Urinary bladder (tissue), 4 donors: ENCODE measurements around the gene RTKN2. TPM values are rescaled to one million over a fixed set of nuclear protein-coding genes. Genes with fewer than 3 reads are reported as not detected.
A peak's percentile ranks its signal among the peaks of the same experiment; 100 is the strongest.

Experiments used
- DNase-seq: peaks from one replicate; pipeline ENCODE4 v3.0.0-alpha.2; 2015; ENCODE audit errors: extremely low spot score
- H3K27ac ChIP-seq: one replicate; pipeline ENCODE4 v1.5.1; 2013; ENCODE audit warnings: low read depth, mild to moderate bottlenecking, moderate library complexity
- H3K36me3 ChIP-seq: one replicate; pipeline ENCODE4 v1.6.1; 2013; ENCODE audit warnings: mild to moderate bottlenecking, moderate library complexity; ENCODE audit not compliant: insufficient read depth
- H3K4me1 ChIP-seq: one replicate; pipeline ENCODE4 v1.6.1; 2013; ENCODE audit warnings: mild to moderate bottlenecking, moderate library complexity; ENCODE audit not compliant: insufficient read depth
- H3K4me3 ChIP-seq: one replicate; pipeline ENCODE4 v1.5.1; 2013; ENCODE audit warnings: low read depth, low read length
- WGBS: extraction: QIAGEN DNeasy Blood & Tissue Kit; methylation state at CpG from one replicate; pipeline ENCODE4 v1.1.7; 2013; 5-methylcytosine and 5-hydroxymethylcytosine counted together
- polyA plus RNA-seq: library from polyadenylated mRNA; stranded (reverse); fragments of 200-250 nt; gene quantifications from one replicate; pipeline ENCODE4 v1.2.3, GENCODE V29; 2013
- total RNA-seq: library from RNA; depleted of rRNA; stranded (reverse); fragments of >200 nt; gene quantifications from one replicate; pipeline ENCODE4 v1.2.3, GENCODE V29; 2014
- donor health status: healthy with polysubstance abuse.
- donor health status: healthy.

RTKN2 gene
- total and polyA plus RNA-seq, 2 donors, result 0.06 to 12.2 TPM

GRCh38 chr10:62166331-62167131, 102.1 kb downstream of the RTKN2 start:
- Histone ChIP-seq H3K4me1 (no peaks in the 10 kb centered on the region), H3K4me3 (no peak overlapping the region), H3K27ac (no peak overlapping the region), H3K36me3 (no peaks in the 10 kb centered on the region)
- 23% methylated on average over 4 of the region's 4 CpGs for WGBS
- peak; percentile 78 for DNase-seq

GRCh38 chr10:62165803-62166202, 102.8 kb downstream of the RTKN2 start:
- no peak overlapping the region for H3K27ac ChIP-seq
- 92% methylated on average over 4 of the region's 4 CpGs for WGBS
- no peak for DNase-seq
- H3K4me3 ChIP-seq, result no peak overlapping the region
- H3K36me3 ChIP-seq, result no peaks in the 10 kb centered on the region
- H3K4me1 ChIP-seq, result no peaks in the 10 kb centered on the region

GRCh38 chr10:62163024-62163423, 105.6 kb downstream of the RTKN2 start:
- no peaks in the 10 kb centered on the region for H3K36me3 ChIP-seq
- WGBS, result 81% methylated on average over 2 of the region's 2 CpGs
- H3K27ac ChIP-seq, result no peak overlapping the region
- H3K4me3 ChIP-seq, result no peak overlapping the region
- no peaks in the 10 kb centered on the region for H3K4me1 ChIP-seq
- DNase-seq, result no peak

- no peak overlapping the region for H3K27ac ChIP-seq
- no peaks in the 10 kb centered on the region for H3K36me3 ChIP-seq
- WGBS, result 84% methylated on average over 4 of the region's 4 CpGs
- DNase-seq, result no peak
- no peaks in the 10 kb centered on the region for H3K4me1 ChIP-seq
- no peak overlapping the region for H3K4me3 ChIP-seq
These were observed 106.2 kb downstream of the RTKN2 start for GRCh38 chr10:62162261-62162981.

- WGBS, result 97% methylated on average over 3 of the region's 3 CpGs
These were observed 109.3 kb downstream of the RTKN2 start for GRCh38 chr10:62159351-62159750.

GRCh38 chr10:62157601-62158000, 111.0 kb downstream of the RTKN2 start:
- H3K4me3 ChIP-seq, result no peak overlapping the region
- no peaks in the 10 kb centered on the region for H3K4me1 ChIP-seq
- 87% methylated on average over 3 of the region's 3 CpGs for WGBS
- H3K27ac ChIP-seq, result no peak overlapping the region
- no peaks in the 10 kb centered on the region for H3K36me3 ChIP-seq
- DNase-seq, result no peak

More at GRCh38 chr10:62159351-62159750, 109.3 kb downstream of the RTKN2 start:
- H3K36me3 ChIP-seq, result no peaks in the 10 kb centered on the region
- H3K27ac ChIP-seq, result no peak overlapping the region
- DNase-seq, result no peak
- H3K4me1 ChIP-seq, result no peaks in the 10 kb centered on the region
- no peak overlapping the region for H3K4me3 ChIP-seq

- Histone ChIP-seq H3K4me3 (no peak overlapping the region), H3K27ac (no peak overlapping the region), H3K4me1 (no peaks in the 10 kb centered on the region), H3K36me3 (no peaks in the 10 kb centered on the region)
- no peak for DNase-seq
- WGBS, result 71% methylated on average over 7 of the region's 7 CpGs
These were observed 113.5 kb downstream of the RTKN2 start for GRCh38 chr10:62155054-62155680.

- 94% methylated on average over 2 of the region's 2 CpGs for WGBS
- H3K27ac ChIP-seq, result no peak overlapping the region
- H3K4me3 ChIP-seq, result no peak overlapping the region
- no peaks in the 10 kb centered on the region for H3K4me1 ChIP-seq
- DNase-seq, result no peak
- H3K36me3 ChIP-seq, result no peaks in the 10 kb centered on the region
These were observed 114.4 kb downstream of the RTKN2 start for GRCh38 chr10:62154231-62154630.

- DNase-seq, result no peak
- Histone ChIP-seq H3K4me1 (no peaks in the 10 kb centered on the region), H3K36me3 (no peaks in the 10 kb centered on the region), H3K27ac (no peak overlapping the region), H3K4me3 (no peak overlapping the region)
- 93% methylated on average over 1 of the region's 1 CpG for WGBS
These were observed 115.5 kb downstream of the RTKN2 start for GRCh38 chr10:62153191-62153590.

- DNase-seq, result no peak
- H3K4me3 ChIP-seq, result no peak overlapping the region
- no peaks in the 10 kb centered on the region for H3K36me3 ChIP-seq
- no peak overlapping the region for H3K27ac ChIP-seq
- no peaks in the 10 kb centered on the region for H3K4me1 ChIP-seq
These were observed 119.0 kb downstream of the RTKN2 start for GRCh38 chr10:62149621-62150020.

GRCh38 chr10:62148155-62148554, 120.5 kb downstream of the RTKN2 start:
- Histone ChIP-seq H3K4me1 (no peaks in the 10 kb centered on the region), H3K4me3 (no peak overlapping the region), H3K36me3 (no peaks in the 10 kb centered on the region), H3K27ac (no peak overlapping the region)
- no peak for DNase-seq
- 97% methylated on average over 3 of the region's 3 CpGs for WGBS

GRCh38 chr10:62147425-62147824, 121.2 kb downstream of the RTKN2 start:
- WGBS, result 97% methylated on average over 4 of the region's 4 CpGs
- no peaks in the 10 kb centered on the region for H3K36me3 ChIP-seq
- H3K4me3 ChIP-seq, result no peak overlapping the region
- no peak for DNase-seq
- H3K27ac ChIP-seq, result no peak overlapping the region
- no peaks in the 10 kb centered on the region for H3K4me1 ChIP-seq

GRCh38 chr10:62136931-62137330, 131.7 kb downstream of the RTKN2 start:
- no peak overlapping the region for H3K4me3 ChIP-seq
- DNase-seq, result no peak
- H3K27ac ChIP-seq, result no peak overlapping the region
- 56% methylated on average over 3 of the region's 3 CpGs for WGBS
- no peaks in the 10 kb centered on the region for H3K4me1 ChIP-seq
- no peaks in the 10 kb centered on the region for H3K36me3 ChIP-seq

GRCh38 chr10:62133618-62134017, 135.0 kb downstream of the RTKN2 start:
- no peak for DNase-seq
- Histone ChIP-seq H3K4me1 (no peaks in the 10 kb centered on the region), H3K4me3 (no peak overlapping the region), H3K36me3 (no peaks in the 10 kb centered on the region), H3K27ac (no peak overlapping the region)
